Measurements from ENCODE around the gene IAH1.

The IAH1 gene

DNA sequence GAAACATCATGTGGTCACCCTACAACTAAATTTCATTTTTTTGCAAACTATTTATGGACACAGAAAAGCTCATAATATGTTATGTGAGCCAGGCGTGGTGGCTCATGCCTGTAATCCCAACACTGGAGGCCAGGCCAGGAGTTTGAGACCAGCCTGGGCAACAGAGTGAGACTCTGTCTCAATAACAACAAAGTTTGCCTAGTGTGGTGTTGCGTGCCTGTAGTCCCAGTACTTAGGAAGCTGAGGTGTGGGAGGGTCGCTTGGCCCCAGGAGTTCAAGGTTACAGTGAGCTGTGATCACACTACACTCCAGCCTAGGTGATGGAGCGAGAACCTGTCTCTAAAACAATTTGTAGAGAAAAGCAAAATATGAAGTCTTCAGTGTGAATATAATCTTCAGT, 5.8 kb downstream of the IAH1 start:
- Histone ChIP-seq H2AK5ac (ENCODE audit: low read length) (no peak overlapping the region), H3K14ac (ENCODE audit: low read length) (no peak overlapping the region), H2BK12ac (ENCODE audit: low read length) (no peak overlapping the region), H4K12ac (ENCODE audit: low read depth, low read length) (no peak overlapping the region), H3K27ac (ENCODE audit: low read depth, low read length) (no peak overlapping the region), H3K9ac (ENCODE audit: low read length) (no peak overlapping the region), H3K27me3 (ENCODE audit: insufficient read depth, low read length) (no peaks in the 10 kb centered on the region), H4K91ac (ENCODE audit: low read depth, low read length) (no peak overlapping the region), H3K18ac (ENCODE audit: low read length) (no peak overlapping the region), H3K4me1 (ENCODE audit: control insufficient read depth in 1 of 2, insufficient read depth in 2 of 2, low read length in 2 of 2) (no peaks in the 10 kb centered on the region), H3K23ac (ENCODE audit: low read length) (no peak overlapping the region), H3K4ac (ENCODE audit: low read depth, low read length) (no peak overlapping the region), H3K79me2 (ENCODE audit: control insufficient read depth, insufficient read depth, low read length, poor library complexity) (no peaks in the 10 kb centered on the region), H4K8ac (ENCODE audit: low read depth, low read length) (no peak overlapping the region), H3K79me1 (ENCODE audit: low read length) (no peaks in the 10 kb centered on the region), H3K4me3 (ENCODE audit: low read depth, low read length) (no peak overlapping the region), H2BK5ac (ENCODE audit: low read depth, low read length, poor library complexity) (no peak overlapping the region), H3K4me2 (ENCODE audit: low read length) (no peak overlapping the region), H3K9me3 (ENCODE audit: insufficient read depth, low read depth, low read length) (peaks cover 3% of the 10 kb centered on the region), H3K36me3 (ENCODE audit: control insufficient read depth in 1 of 2, insufficient read depth in 2 of 2, low read length in 2 of 2) (peaks cover 25 to 28% of the 10 kb centered on the region in 2 experiments), H2BK120ac (ENCODE audit: insufficient read depth, low read length, poor library complexity) (no peak overlapping the region), H2AFZ (ENCODE audit: insufficient read depth, low read length, poor library complexity) (peak overlapping the region; percentile 8)
- no CpG with 5 or more reads among the region's 4 CpGs for WGBS (ENCODE audit: extremely low coverage, insufficient coverage, insufficient read length)
- DNase-seq = no peak

GRCh38 chr2:9483107-9483506, 8.8 kb downstream of the IAH1 start:
- no peak overlapping the region for H2AFZ ChIP-seq (ENCODE audit: insufficient read depth, low read length, poor library complexity)
- peak; percentile 3 to 12 for DNase-seq
- no peaks in the 10 kb centered on the region for H3K79me1 ChIP-seq (ENCODE audit: low read length)
- no peak overlapping the region for H3K14ac ChIP-seq (ENCODE audit: low read length)
- no peak overlapping the region for H2BK120ac ChIP-seq (ENCODE audit: insufficient read depth, low read length, poor library complexity)
- no peaks in the 10 kb centered on the region for H3K4me1 ChIP-seq (ENCODE audit: control insufficient read depth in 1 of 2, insufficient read depth in 2 of 2, low read length in 2 of 2)
- no peak overlapping the region for H3K23ac ChIP-seq (ENCODE audit: low read length)
- H3K9ac ChIP-seq (ENCODE audit: low read length) = no peak overlapping the region
- H3K9me3 ChIP-seq (ENCODE audit: insufficient read depth, low read depth, low read length) = no peaks in the 10 kb centered on the region
- H4K91ac ChIP-seq (ENCODE audit: low read depth, low read length) = no peak overlapping the region
- no peak overlapping the region for H4K8ac ChIP-seq (ENCODE audit: low read depth, low read length)
- H3K18ac ChIP-seq (ENCODE audit: low read length) = no peak overlapping the region
- H3K36me3 ChIP-seq (ENCODE audit: control insufficient read depth in 1 of 2, insufficient read depth in 2 of 2, low read length in 2 of 2) = peaks cover 28 to 46% of the 10 kb centered on the region in 2 experiments
- no peak overlapping the region for H3K4me2 ChIP-seq (ENCODE audit: low read length)
- H2BK5ac ChIP-seq (ENCODE audit: low read depth, low read length, poor library complexity) = no peak overlapping the region
- no peak overlapping the region for H3K4ac ChIP-seq (ENCODE audit: low read depth, low read length)
- no peak overlapping the region for H2AK5ac ChIP-seq (ENCODE audit: low read length)
- no peaks in the 10 kb centered on the region for H3K79me2 ChIP-seq (ENCODE audit: control insufficient read depth, insufficient read depth, low read length, poor library complexity)
- no peak overlapping the region for H3K4me3 ChIP-seq (ENCODE audit: low read depth, low read length)
- no peaks in the 10 kb centered on the region for H3K27me3 ChIP-seq (ENCODE audit: insufficient read depth, low read length)
- H3K27ac ChIP-seq (ENCODE audit: low read depth, low read length) = no peak overlapping the region
- no peak overlapping the region for H2BK12ac ChIP-seq (ENCODE audit: low read length)
- no peak overlapping the region for H4K12ac ChIP-seq (ENCODE audit: low read depth, low read length)

- Histone ChIP-seq H4K91ac (ENCODE audit: low read depth, low read length) (no peak overlapping the region), H4K12ac (ENCODE audit: low read depth, low read length) (no peak overlapping the region), H3K4me2 (ENCODE audit: low read length) (no peak overlapping the region), H3K4me3 (ENCODE audit: low read depth, low read length) (peak overlapping the region; percentile 12), H2BK120ac (ENCODE audit: insufficient read depth, low read length, poor library complexity) (no peak overlapping the region), H3K9ac (ENCODE audit: low read length) (no peak overlapping the region), H3K79me2 (ENCODE audit: control insufficient read depth, insufficient read depth, low read length, poor library complexity) (no peaks in the 10 kb centered on the region), H3K27me3 (ENCODE audit: insufficient read depth, low read length) (no peaks in the 10 kb centered on the region), H3K27ac (ENCODE audit: low read depth, low read length) (no peak overlapping the region), H3K23ac (ENCODE audit: low read length) (no peak overlapping the region), H3K18ac (ENCODE audit: low read length) (no peak overlapping the region), H2AFZ (ENCODE audit: insufficient read depth, low read length, poor library complexity) (no peak overlapping the region), H3K79me1 (ENCODE audit: low read length) (no peaks in the 10 kb centered on the region), H2BK12ac (ENCODE audit: low read length) (no peak overlapping the region), H3K36me3 (ENCODE audit: control insufficient read depth in 1 of 2, insufficient read depth in 2 of 2, low read length in 2 of 2) (peaks cover 28 to 47% of the 10 kb centered on the region in 2 experiments), H2BK5ac (ENCODE audit: low read depth, low read length, poor library complexity) (no peak overlapping the region), H2AK5ac (ENCODE audit: low read length) (no peak overlapping the region), H3K9me3 (ENCODE audit: insufficient read depth, low read depth, low read length) (no peaks in the 10 kb centered on the region), H3K14ac (ENCODE audit: low read length) (no peak overlapping the region), H3K4ac (ENCODE audit: low read depth, low read length) (no peak overlapping the region), H4K8ac (ENCODE audit: low read depth, low read length) (no peak overlapping the region), H3K4me1 (ENCODE audit: control insufficient read depth in 1 of 2, insufficient read depth in 2 of 2, low read length in 2 of 2) (no peaks in the 10 kb centered on the region)
- no peak for DNase-seq
- WGBS (ENCODE audit: extremely low coverage, insufficient coverage, insufficient read length) = no CpG with 5 or more reads among the region's 5 CpGs
These were observed 10.2 kb downstream of the IAH1 start for GRCh38 chr2:9484533-9484932.

DNA sequence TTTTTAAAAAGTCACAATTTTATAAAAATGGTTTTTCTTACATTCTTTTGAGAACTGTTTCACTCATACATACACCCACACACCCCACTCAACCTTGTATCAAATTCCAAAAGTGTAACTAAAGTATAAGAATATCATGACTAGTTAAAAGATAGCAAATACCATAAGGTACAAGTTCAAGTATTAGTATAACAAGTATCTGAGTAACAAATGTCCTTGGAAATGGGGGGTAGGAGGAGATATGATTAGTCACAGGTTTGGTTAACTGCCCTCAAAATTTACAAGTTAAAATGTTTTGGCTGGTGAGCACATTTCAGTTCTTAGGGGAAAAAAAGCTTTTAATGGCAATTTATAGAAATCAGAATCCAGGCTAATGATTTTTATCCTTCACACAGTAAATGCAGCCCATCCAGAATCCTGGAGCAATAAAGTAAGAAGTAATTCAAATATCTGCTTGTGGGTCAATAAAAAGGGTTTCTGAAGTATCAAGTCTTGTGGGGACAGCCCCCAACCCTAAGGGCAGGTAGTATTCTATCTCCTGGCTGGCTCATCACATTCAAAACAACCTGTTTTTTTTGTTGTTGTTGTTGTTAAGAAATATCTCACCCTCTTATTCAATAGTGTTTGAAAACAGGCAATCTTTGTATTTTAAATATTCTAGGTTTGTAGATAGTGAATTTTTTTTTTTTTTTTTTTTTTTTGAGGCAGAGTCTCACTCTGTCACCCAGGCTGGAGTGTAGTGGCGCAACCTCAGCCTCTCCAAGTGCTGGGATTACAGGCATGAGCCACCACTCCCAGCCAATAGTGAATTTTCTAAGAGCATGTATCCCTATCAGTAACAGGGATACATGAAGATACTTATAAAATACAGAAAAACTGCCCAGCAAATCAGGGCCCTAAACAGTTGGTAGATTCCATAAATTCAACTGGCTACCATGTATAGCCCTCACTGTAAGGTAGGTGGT, 14.5 kb downstream of the IAH1 start:
- Histone ChIP-seq H3K23ac (ENCODE audit: low read length) (no peak overlapping the region), H3K27ac (ENCODE audit: low read depth, low read length) (no peak overlapping the region), H4K12ac (ENCODE audit: low read depth, low read length) (no peak overlapping the region), H3K14ac (ENCODE audit: low read length) (no peak overlapping the region), H3K79me2 (ENCODE audit: control insufficient read depth, insufficient read depth, low read length, poor library complexity) (no peaks in the 10 kb centered on the region), H4K8ac (ENCODE audit: low read depth, low read length) (no peak overlapping the region), H3K4ac (ENCODE audit: low read depth, low read length) (no peak overlapping the region), H2AFZ (ENCODE audit: insufficient read depth, low read length, poor library complexity) (no peak overlapping the region), H3K36me3 (ENCODE audit: control insufficient read depth in 1 of 2, insufficient read depth in 2 of 2, low read length in 2 of 2) (peaks cover 33 to 58% of the 10 kb centered on the region in 2 experiments), H3K9ac (ENCODE audit: low read length) (no peak overlapping the region), H3K4me2 (ENCODE audit: low read length) (no peak overlapping the region), H2BK12ac (ENCODE audit: low read length) (no peak overlapping the region), H3K4me1 (ENCODE audit: control insufficient read depth in 1 of 2, insufficient read depth in 2 of 2, low read length in 2 of 2) (no peaks in the 10 kb centered on the region), H2BK120ac (ENCODE audit: insufficient read depth, low read length, poor library complexity) (no peak overlapping the region), H3K9me3 (ENCODE audit: insufficient read depth, low read depth, low read length) (no peaks in the 10 kb centered on the region), H3K79me1 (ENCODE audit: low read length) (no peaks in the 10 kb centered on the region), H3K4me3 (ENCODE audit: low read depth, low read length) (no peak overlapping the region), H3K27me3 (ENCODE audit: insufficient read depth, low read length) (no peaks in the 10 kb centered on the region), H3K18ac (ENCODE audit: low read length) (no peak overlapping the region), H4K91ac (ENCODE audit: low read depth, low read length) (no peak overlapping the region), H2AK5ac (ENCODE audit: low read length) (no peak overlapping the region), H2BK5ac (ENCODE audit: low read depth, low read length, poor library complexity) (no peak overlapping the region)
- no CpG with 5 or more reads among the region's 1 CpG for WGBS (ENCODE audit: extremely low coverage, insufficient coverage, insufficient read length)
- DNase-seq = no peak
